Muscle of leg (tissue), 11 donors: ENCODE measurements around the gene ZIC4. TPM values are rescaled to one million over a fixed set of nuclear protein-coding genes. Genes with fewer than 3 reads are reported as not detected.

Experiments
- DNase-seq: peaks from one replicate; pipeline ENCODE4 v3.0.0; 2013
- H3K27ac ChIP-seq: one replicate; pipeline ENCODE4 v1.5.1; 2013; ENCODE audit warnings: mild to moderate bottlenecking, low read length, control low read depth
- H3K27me3 ChIP-seq: one replicate; pipeline ENCODE4 v1.6.1; 2013; ENCODE audit warnings: low read length; ENCODE audit not compliant: control insufficient read depth, insufficient read depth
- H3K36me3 ChIP-seq: one replicate; pipeline ENCODE4 v1.6.1; 2013; ENCODE audit warnings: low read length; ENCODE audit not compliant: control insufficient read depth, insufficient read depth
- H3K4me1 ChIP-seq: one replicate; pipeline ENCODE4 v1.6.1; 2013; ENCODE audit warnings: low read length; ENCODE audit not compliant: control insufficient read depth, insufficient read depth
- H3K4me3 ChIP-seq: one replicate; pipeline ENCODE4 v1.5.1; 2013; ENCODE audit warnings: low read length, control low read depth
- H3K9me3 ChIP-seq: replicated peaks from 2 replicates; pipeline ENCODE4 v1.6.1; 2013; ENCODE audit warnings: low read depth, low read length; ENCODE audit not compliant: control insufficient read depth
- WGBS: methylation state at CpG from one replicate; pipeline ENCODE4 v1.1.5; 2013; ENCODE audit warnings: missing lambda C conversion rate; ENCODE audit not compliant: insufficient coverage; 5-methylcytosine and 5-hydroxymethylcytosine counted together
- polyA plus RNA-seq, 8 donors: library from polyadenylated mRNA; unstranded; fragments of 120-200 nt; gene quantifications; one replicate each; pipeline versions ENCODE4 v1.2.1 to v1.2.3, GENCODE V29; 2013; ENCODE audit warnings: inconsistent platforms in 1 of 8, low replicate concordance in 1 of 8; ENCODE audit not compliant: insufficient read length in 8 of 8, insufficient read depth in 1 of 8
- total RNA-seq: library from RNA; stranded (reverse); fragments of 120-200 nt; gene quantifications from one replicate; pipeline ENCODE4 v1.2.4, GENCODE V29; 2013

ZIC4 gene
- total and polyA plus RNA-seq, 9 donors, result 1.1 to 6.1 (median 3.6) TPM

- H3K4me1 ChIP-seq, result no peaks in the 10 kb centered on the region
- no peak overlapping the region for H3K27ac ChIP-seq
- no peaks in the 10 kb centered on the region for H3K36me3 ChIP-seq
- DNase-seq, result no peak
- H3K4me3 ChIP-seq, result no peak overlapping the region
- no peaks in the 10 kb centered on the region for H3K9me3 ChIP-seq
- peaks cover 57% of the 10 kb centered on the region for H3K27me3 ChIP-seq
- WGBS, result 3% methylated on average over 16 of the region's 19 CpGs
Measured at GRCh38 chr3:147354623-147355022, 51.7 kb downstream of the ZIC4 start.

- Histone ChIP-seq H3K27ac (no peak overlapping the region), H3K4me1 (no peaks in the 10 kb centered on the region), H3K27me3 (peaks cover 26% of the 10 kb centered on the region), H3K4me3 (no peak overlapping the region), H3K9me3 (no peaks in the 10 kb centered on the region), H3K36me3 (no peaks in the 10 kb centered on the region)
- no peak for DNase-seq
- WGBS, result no CpG with 5 or more reads among the region's 2 CpGs
Measured at GRCh38 chr3:147351301-147351700, 55.0 kb downstream of the ZIC4 start.

- DNase-seq, result no peak
- no peak overlapping the region for H3K4me3 ChIP-seq
- H3K9me3 ChIP-seq, result no peaks in the 10 kb centered on the region
- H3K4me1 ChIP-seq, result no peaks in the 10 kb centered on the region
- H3K27me3 ChIP-seq, result peaks cover 7% of the 10 kb centered on the region
- H3K27ac ChIP-seq, result no peak overlapping the region
- no CpG with 5 or more reads among the region's 1 CpG for WGBS
- no peaks in the 10 kb centered on the region for H3K36me3 ChIP-seq
Measured at GRCh38 chr3:147348976-147349375, 57.4 kb downstream of the ZIC4 start.

- Histone ChIP-seq H3K4me3 (no peak overlapping the region), H3K4me1 (no peaks in the 10 kb centered on the region), H3K9me3 (no peaks in the 10 kb centered on the region), H3K27ac (no peak overlapping the region), H3K36me3 (no peaks in the 10 kb centered on the region), H3K27me3 (no peaks in the 10 kb centered on the region)
- WGBS, result 60% methylated on average over 1 of the region's 1 CpG
- no peak for DNase-seq
Measured at GRCh38 chr3:147343926-147344325, 62.4 kb downstream of the ZIC4 start.

GRCh38 chr3:147341727-147342126 is 64.6 kb downstream of the ZIC4 start:
- 17% methylated on average over 2 of the region's 2 CpGs for WGBS
- Histone ChIP-seq H3K36me3 (no peaks in the 10 kb centered on the region), H3K4me1 (no peaks in the 10 kb centered on the region), H3K9me3 (no peaks in the 10 kb centered on the region), H3K4me3 (no peak overlapping the region), H3K27me3 (peaks cover 2% of the 10 kb centered on the region), H3K27ac (no peak overlapping the region)
- DNase-seq, result no peak

GRCh38 chr3:147336543-147337278 is 69.6 kb downstream of the ZIC4 start:
- no peak for DNase-seq
- H3K27ac ChIP-seq, result no peak overlapping the region
- H3K27me3 ChIP-seq, result peaks cover 2% of the 10 kb centered on the region
- H3K4me3 ChIP-seq, result no peak overlapping the region
- H3K9me3 ChIP-seq, result no peaks in the 10 kb centered on the region
- H3K4me1 ChIP-seq, result no peaks in the 10 kb centered on the region
- WGBS, result 64% methylated on average over 2 of the region's 4 CpGs
- H3K36me3 ChIP-seq, result no peaks in the 10 kb centered on the region

Other genes starting within 250 kb of the ZIC4 start
- 11.8 TPM for gene ZIC1, start 2.8 kb upstream of the ZIC4 start, total RNA-seq
- 10 to 100 TPM in 7 of 8 donors, 1 to 10 TPM in 1; 9.7 to 16.6 (median 13.7) TPM for gene ZIC1, start 2.8 kb upstream of the ZIC4 start, polyA plus RNA-seq